Activated T-cell treated with anti-CD3 and anti-CD28 coated beads, Interleukin-2, amount 50 U/mL, for 1 hour (primary cell): Measurements from ENCODE around the gene SNAI3.

ENCODE experiments used
- DNase-seq: peaks from one replicate; pipeline ENCODE4 v3.0.0-alpha.2; 2020

The SNAI3 gene

DNA sequence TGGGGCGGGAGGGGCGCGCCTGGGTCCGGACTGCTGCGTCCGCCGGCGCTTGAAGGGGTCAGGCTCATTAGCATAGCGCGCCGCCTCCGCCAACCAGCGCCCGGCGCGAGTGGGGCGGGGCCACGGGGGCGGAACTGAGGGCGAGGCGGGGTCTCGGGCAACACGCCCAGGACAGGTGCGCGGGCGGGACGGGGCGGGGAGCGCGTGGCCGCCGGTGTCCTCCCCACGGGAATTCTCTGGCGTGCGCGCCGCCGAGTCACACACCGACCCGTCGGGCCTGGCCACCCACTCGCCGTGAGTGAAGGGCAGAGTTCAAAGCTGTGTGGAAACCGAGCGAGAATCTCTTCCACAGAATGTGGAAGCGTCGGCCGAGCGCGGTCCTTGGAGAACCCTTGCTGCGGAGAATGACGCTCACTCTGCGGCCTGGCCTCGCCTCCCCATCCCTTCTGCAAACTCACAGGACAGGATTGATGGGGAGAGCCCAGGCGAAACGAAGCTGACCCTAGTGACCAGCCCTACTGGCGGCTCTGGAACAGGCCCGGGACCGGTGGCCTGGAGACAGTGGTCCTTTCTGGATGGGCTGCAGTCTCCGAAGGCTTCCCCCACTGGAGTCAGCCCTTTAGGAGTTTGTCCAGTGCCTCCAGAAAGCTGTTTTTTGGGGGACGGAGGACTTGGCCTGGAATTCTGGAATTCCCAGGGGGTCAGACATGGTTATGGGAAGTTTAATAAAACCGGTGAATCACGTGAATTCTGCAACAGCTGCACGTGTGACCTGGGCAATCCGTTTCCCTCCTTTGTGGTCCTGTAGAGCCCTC, at the start of gene SNAI3:
Gene SNAI3, minus strand, starts transcription at position 69 of the 815 bp plus-strand sequence. CDS start 101 bp downstream, outside the sequence.
- DNase-seq = peak; percentile 90

DNA sequence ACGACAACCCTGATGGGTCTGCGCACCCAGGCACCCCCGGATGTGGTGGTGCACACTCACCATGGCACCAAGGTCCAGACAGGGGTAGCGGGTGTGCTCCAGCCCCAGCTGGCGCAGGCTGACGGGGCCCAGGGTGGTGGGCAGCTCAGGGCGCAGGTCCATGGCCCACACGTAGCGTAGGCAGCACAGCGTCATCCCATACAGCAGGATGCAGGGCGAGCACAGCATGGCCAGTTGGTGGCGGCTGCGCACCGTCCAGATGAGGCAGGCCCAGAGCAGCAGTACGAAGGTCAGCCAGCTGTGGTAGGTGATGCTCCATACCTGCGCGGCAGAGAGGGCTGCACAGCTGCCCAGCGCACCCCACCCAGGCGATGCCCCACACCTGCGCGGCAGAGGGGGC, 49.8 kb upstream of the SNAI3 start:
- no peak for DNase-seq

DNA sequence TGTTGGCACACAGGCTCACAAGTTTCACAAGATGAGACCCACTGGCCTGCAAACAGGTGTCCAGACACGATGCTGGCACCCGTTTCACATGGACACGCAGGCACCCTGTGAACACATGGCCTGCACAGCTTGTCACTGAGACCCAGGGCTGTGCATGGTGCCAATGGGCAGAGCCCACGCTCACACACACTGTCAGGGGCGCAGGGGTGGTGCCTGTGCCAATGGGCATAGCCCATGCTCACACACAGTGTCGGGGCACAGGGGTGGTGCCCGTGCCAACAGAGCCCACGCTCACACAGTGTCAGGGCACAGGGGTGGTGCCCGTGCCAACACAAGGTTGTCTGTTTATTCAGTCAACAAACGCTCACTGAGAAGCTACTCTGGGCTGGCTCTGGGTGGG, 49.3 kb upstream of the SNAI3 start:
- DNase-seq = no peak

DNA sequence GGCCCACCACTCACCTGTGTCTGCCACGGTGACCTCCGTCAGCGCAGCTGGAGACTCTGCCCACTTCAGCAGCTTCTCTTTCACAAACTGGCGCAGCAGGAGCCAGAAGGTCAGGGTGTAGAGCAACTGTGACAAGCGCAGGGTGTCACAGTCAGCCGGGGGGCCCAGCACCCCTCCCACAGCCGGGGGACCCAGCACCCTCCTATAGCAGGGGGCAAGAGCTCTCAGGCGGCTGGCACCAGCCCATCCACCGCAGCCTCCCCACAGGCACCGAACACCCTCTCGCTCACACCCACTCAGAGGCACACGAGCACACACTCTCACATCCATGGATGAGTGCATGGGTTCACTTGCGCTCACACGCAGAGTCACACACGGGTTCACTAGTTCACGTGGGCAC, 48.8 kb upstream of the SNAI3 start:
- DNase-seq = no peak

- no peak for DNase-seq
Measured at GRCh38 chr16:88734361-88734728, 48.0 kb upstream of the SNAI3 start.

GRCh38 chr16:88733630-88734360, 47.5 kb upstream of the SNAI3 start:
- DNase-seq = no peak

- DNase-seq = no peak
Measured at GRCh38 chr16:88732961-88733294, 46.6 kb upstream of the SNAI3 start.

DNA sequence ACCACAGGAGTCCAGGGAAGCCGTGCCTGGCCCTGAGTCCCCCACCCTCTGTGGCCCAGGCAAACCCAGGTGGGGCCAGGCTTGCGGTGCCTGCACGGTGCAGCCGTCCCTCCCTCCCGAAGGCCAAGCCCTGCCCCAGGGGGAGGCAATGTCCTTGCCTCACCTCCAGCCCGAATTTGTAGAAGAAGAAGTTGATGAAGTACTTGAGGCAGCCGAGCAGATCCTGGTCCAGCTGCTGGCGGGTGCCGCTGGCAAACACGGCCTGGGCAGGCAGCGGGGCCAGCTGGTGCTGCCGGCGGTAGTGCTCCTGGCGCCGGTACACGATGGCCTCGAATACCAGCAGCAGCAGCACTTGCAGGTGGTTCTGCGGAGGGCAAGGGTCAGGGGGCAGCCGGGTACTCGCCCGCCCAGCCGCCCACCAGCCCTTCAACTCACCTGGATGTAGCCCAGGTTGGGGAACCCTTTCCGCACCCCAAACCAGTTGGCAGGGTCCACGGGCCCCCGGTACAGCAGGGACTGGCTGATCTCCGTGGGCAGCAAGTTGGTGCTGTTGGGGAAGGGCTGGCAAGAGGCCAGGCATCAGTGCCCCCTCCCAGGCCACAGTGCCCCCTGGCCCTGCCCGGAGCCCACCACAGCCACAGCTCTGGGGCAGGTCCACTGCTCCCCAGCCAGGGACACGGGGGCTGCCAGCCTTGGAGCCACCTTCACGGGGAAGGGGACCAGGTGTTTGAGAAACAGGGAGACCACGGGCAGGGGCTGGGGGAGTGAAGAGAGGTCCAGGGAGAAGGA, 46.1 kb upstream of the SNAI3 start:
- no peak for DNase-seq

- DNase-seq = no peak
Measured at GRCh38 chr16:88731699-88732098, 45.4 kb upstream of the SNAI3 start.

DNA sequence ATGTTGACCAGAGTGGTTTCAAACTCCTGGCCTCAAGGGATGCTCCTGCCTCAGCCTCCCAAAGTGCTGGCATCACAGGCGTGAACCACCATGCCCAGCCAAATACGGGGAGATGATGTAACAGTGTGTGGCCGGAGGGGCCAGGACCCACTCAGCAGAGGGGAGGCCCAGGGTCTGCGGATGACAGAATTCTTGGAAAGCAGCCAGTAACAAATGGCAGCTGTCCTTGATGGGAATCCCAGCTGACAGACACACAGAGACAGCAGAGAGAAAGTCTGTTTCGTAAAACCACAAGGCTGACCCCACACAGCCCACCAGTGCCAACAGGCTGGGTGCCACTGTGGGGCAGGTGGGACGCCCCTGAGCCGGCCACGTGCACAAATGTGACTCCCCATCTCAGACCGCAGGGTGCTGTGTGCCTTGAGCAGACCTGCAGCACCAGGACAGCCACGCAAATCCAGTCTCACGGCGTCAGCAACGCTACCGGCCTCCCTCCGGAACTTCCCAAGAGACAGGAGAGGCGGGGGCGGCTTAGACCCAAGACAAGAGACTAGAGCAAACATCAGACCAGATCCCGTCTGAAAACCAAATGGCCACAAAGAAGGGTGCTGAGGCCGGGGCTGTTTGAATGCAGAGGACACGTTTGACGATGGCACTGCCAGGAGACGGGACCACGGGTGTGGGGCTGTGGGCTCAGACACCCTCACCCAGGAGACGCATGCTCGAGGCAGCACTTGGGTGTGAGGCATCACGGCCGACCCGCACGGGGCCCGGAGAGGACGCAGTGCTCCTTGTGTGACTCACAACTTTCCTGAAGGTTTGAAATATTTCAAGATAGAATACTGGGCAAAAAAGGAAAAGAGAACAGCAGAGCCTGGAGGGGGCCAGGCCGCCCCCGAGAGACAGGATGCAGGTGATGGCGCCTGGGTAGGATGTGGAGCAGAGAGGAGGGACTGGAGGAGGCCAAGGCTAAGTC, 44.6 kb upstream of the SNAI3 start:
- DNase-seq = no peak

- DNase-seq = no peak
Measured at GRCh38 chr16:88727871-88728270, 41.6 kb upstream of the SNAI3 start.

DNA sequence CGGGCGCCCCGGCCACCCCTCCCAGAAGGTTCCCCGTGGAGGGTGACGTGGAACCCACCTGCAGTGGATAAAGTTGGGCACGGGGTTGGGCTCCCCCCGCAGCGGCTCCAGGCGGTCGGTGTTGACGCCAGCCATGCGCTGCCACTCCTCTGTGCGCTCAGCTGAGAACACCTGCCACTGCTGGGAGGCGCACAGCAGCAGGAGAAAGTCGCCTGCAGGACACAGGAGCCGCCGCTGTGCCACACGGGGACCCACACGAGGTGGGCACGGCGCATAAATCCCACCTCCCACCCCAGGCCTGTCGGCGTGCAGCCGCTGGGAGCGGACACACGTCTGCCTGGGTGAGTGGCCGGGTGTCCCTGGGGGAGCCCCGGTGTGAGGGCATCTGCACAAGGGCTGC, 40.7 kb upstream of the SNAI3 start:
- DNase-seq = no peak

- DNase-seq = no peak
Measured at GRCh38 chr16:88726408-88726749, 40.1 kb upstream of the SNAI3 start.

DNA sequence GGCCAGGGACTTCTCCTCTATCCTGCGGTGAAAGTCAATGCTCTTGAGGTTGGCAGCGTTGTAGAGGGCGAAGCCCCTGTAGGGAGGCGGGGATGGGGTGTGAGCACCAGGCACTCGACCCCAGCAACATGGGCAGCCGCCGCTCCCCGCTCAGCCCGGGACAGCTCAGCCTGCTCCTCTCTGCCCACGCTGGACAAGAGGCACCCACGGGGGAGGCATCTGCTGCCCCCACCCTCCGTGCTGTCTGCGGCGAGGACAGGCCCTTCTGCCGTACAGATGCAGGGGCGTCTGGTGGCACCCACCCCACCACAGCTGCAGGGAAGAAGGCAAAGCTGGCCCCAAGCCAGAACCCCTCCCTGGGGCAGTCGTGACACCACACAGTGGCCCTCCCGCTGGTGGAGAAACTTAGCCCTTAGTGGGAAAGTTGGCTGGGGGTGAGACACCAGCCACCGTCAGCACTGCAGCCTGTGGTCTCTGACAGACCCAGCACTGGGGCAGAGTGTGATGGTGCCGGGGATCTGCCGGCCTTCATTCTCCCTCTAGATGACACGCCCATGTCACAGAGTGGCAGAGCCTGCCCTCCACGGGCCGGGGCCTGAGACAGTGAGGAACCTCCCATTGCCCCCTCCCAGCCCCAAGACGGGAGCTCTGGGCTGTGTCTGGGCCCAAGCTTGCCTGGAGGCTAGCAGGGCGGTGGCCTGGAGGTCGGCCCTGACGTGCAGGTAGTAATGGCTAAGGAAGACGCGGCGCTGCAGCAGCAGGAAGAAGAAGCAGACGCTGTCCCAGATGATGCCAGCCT, 39.5 kb upstream of the SNAI3 start:
- DNase-seq = no peak

DNA sequence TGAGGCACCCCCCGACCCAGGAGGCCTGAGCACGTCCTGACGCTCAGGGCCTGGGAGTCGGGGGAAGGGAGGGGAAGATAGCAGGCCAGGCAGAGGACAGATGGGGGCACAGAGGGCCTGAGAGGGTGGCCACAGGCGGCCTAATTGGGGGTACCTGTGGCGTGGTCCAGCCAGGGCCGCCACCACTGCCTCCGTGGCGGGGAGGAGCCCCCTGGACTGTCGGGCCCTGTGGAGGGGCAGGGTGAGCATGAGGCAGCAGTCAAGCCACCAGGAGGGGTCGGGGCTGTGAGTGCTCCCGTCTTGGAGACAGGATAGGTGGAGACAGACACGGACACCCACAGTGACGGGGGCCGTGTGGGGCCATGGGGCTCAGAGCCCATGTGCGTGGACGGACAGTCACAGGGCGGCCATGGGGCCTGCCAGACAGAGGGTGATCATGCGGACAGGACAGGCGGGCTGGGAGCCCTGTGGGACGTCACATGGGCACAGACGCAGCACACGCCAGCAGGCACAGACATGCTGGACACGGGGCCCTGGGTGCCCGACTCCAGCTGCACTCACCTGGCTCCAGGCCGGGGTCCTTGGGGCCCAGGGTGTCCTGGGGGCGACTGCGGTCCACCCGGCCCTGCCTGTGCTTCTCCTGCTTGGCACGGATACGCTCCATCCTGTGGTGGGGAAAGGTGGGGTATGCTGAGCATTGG, 38.7 kb upstream of the SNAI3 start:
- DNase-seq = no peak

GRCh38 chr16:88723911-88724310, 37.6 kb upstream of the SNAI3 start:
- DNase-seq = no peak

DNA sequence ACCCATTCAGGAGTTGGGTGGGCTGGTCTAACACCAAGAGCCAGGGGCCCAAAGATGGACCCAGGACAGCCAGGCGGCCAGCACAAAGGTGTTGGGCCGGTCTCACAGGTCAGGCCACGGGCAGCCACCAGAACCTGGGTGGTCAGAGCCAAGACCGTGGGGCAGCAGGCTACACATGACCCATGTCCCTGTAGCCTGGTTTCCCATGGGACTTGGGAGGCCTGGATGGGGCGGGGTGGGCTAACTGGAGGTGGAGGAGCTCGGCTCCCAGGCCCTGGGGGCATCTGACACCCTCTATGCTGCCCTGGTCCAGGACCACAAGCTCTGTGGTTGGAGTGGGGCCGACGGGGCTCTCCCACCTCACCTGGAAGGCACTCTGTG, 37.2 kb upstream of the SNAI3 start:
- no peak for DNase-seq

DNA sequence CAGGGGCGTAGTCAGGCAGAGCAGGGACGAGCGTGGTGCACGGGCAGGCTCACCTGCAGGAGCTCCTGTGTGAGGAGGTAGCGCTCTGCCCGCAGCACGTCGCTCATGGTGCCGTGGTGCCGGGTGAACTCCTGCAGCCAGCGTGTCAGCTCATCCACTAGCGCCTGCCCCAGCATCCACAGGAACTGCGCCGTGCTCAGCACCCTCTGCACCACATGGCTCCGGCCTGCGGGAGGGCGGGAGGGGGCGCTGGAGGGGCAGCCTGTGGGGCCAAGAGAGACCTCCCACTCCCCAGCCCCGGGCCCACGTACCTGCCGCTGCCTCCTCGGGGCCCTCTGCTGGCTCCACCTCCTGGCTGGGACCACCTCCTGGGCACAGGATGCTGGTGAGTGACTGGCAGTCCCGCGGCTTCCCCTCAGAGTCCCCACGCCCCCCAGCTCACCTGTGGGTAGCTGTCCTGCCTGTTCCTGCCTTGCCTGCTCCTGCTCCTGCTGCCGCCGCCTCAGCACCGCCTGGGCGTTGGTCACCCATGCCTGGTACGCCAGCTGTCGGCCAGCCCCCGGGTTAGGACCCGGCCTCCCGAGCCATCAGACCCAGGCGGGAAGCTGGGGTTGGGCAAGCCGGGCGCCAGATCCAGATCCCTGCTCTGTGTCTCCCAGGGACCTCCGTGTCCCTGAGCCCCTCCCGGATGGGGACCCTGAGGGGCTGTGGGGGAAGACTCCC, 36.6 kb upstream of the SNAI3 start:
- no peak for DNase-seq

- DNase-seq = no peak
Measured at GRCh38 chr16:88721815-88722755, 35.8 kb upstream of the SNAI3 start.
